ENCODE results near the gene ZMYM4.

Gene ZMYM4

DNA sequence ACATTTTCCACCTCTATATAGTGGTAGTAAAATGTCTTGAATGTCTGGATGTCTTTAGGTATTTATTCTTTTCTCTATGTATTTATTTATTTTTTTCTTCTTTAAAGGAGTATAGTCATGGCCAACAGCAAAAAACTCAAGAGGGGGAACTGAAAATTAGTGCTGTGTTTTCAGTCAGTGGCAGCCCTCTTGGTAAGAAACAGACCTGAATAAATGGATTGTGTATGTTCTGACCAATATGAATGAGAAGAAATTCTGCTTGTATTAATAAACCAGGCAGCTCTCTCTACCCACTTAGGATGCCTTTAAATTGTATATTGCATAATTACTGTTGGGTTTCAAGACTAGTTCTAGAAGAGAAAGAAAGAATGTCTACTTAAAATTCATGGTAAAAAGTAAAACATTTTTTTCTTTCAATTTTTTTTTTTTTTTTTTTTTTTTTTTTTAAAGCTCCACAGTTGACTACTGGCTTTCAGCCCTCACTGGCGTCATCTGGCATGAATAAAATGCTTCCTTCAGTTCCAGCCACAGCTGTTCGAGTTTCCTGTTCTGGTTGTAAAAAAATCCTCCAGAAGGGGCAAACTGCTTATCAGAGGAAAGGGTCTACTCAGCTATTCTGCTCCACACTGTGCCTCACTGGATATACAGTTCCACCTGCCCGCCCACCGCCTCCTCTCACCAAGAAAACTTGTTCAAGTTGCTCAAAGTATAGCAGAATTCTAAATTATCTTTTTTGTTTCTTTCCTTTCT, 101.6 kb downstream of the ZMYM4 start:
- ATAC-seq = peak; percentile 93
- TF ChIP-seq ZFP30 (CRISPR knock-in tag; IDR thresholded peaks at IDR 0.05) = no peak
- TF ChIP-seq, protein P1, sequence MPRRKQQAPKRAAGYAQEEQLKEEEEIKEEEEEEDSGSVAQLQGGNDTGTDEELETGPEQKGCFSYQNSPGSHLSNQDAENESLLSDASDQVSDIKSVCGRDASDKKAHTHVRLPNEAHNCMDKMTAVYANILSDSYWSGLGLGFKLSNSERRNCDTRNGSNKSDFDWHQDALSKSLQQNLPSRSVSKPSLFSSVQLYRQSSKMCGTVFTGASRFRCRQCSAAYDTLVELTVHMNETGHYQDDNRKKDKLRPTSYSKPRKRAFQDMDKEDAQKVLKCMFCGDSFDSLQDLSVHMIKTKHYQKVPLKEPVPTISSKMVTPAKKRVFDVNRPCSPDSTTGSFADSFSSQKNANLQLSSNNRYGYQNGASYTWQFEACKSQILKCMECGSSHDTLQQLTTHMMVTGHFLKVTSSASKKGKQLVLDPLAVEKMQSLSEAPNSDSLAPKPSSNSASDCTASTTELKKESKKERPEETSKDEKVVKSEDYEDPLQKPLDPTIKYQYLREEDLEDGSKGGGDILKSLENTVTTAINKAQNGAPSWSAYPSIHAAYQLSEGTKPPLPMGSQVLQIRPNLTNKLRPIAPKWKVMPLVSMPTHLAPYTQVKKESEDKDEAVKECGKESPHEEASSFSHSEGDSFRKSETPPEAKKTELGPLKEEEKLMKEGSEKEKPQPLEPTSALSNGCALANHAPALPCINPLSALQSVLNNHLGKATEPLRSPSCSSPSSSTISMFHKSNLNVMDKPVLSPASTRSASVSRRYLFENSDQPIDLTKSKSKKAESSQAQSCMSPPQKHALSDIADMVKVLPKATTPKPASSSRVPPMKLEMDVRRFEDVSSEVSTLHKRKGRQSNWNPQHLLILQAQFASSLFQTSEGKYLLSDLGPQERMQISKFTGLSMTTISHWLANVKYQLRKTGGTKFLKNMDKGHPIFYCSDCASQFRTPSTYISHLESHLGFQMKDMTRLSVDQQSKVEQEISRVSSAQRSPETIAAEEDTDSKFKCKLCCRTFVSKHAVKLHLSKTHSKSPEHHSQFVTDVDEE (CRISPR knock-in tag; IDR thresholded peaks at IDR 0.05) = no peak

DNA sequence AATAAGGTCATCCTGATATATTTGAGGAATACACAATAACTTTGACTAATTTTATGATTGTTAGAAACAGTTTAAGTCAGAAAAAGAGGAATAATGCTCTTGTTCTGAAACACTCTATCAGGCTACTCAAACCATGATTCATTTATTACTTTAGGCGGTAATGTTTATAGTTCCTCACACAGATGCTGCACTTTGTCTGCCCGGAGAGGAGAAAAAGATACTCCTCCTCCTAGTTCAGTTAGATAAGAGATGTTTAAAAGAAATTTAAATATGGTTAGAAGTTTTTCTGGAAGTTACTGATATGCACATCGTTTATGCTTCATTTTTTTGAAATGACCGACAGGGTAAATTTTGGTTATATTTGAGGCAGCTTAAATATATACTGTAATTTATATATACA, 103.0 kb downstream of the ZMYM4 start:
- TF ChIP-seq, protein P2, sequence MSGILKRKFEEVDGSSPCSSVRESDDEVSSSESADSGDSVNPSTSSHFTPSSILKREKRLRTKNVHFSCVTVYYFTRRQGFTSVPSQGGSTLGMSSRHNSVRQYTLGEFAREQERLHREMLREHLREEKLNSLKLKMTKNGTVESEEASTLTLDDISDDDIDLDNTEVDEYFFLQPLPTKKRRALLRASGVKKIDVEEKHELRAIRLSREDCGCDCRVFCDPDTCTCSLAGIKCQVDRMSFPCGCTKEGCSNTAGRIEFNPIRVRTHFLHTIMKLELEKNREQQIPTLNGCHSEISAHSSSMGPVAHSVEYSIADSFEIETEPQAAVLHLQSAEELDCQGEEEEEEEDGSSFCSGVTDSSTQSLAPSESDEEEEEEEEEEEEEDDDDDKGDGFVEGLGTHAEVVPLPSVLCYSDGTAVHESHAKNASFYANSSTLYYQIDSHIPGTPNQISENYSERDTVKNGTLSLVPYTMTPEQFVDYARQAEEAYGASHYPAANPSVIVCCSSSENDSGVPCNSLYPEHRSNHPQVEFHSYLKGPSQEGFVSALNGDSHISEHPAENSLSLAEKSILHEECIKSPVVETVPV (CRISPR knock-in tag; IDR thresholded peaks at IDR 0.05) = no peak
- no peak for TF ChIP-seq RARB (CRISPR knock-in tag; IDR thresholded peaks at IDR 0.05)
- TF ChIP-seq CSDC2 (CRISPR knock-in tag; IDR thresholded peaks at IDR 0.05) = no peak
- TF ChIP-seq ZC3H10 (CRISPR knock-in tag; IDR thresholded peaks at IDR 0.05) = no peak
- no peak for TF ChIP-seq SNAI2 (CRISPR knock-in tag; IDR thresholded peaks at IDR 0.05)
- TF ChIP-seq, protein P3, sequence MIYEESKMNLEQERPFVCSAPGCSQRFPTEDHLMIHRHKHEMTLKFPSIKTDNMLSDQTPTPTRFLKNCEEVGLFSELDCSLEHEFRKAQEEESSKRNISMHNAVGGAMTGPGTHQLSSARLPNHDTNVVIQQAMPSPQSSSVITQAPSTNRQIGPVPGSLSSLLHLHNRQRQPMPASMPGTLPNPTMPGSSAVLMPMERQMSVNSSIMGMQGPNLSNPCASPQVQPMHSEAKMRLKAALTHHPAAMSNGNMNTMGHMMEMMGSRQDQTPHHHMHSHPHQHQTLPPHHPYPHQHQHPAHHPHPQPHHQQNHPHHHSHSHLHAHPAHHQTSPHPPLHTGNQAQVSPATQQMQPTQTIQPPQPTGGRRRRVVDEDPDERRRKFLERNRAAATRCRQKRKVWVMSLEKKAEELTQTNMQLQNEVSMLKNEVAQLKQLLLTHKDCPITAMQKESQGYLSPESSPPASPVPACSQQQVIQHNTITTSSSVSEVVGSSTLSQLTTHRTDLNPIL (CRISPR knock-in tag; IDR thresholded peaks at IDR 0.05; ENCODE audit: low read depth) = no peak
- no peak for TF ChIP-seq PPARA (CRISPR knock-in tag; IDR thresholded peaks at IDR 0.05; ENCODE audit: borderline replicate concordance)
- no peak for TF ChIP-seq ZNF8 (CRISPR knock-in tag; IDR thresholded peaks at IDR 0.05)
- TF ChIP-seq, protein P4, sequence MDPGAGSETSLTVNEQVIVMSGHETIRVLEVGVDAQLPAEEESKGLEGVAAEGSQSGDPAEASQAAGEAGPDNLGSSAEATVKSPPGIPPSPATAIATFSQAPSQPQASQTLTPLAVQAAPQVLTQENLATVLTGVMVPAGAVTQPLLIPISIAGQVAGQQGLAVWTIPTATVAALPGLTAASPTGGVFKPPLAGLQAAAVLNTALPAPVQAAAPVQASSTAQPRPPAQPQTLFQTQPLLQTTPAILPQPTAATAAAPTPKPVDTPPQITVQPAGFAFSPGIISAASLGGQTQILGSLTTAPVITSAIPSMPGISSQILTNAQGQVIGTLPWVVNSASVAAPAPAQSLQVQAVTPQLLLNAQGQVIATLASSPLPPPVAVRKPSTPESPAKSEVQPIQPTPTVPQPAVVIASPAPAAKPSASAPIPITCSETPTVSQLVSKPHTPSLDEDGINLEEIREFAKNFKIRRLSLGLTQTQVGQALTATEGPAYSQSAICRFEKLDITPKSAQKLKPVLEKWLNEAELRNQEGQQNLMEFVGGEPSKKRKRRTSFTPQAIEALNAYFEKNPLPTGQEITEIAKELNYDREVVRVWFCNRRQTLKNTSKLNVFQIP (CRISPR knock-in tag; IDR thresholded peaks at IDR 0.05; ENCODE audit: borderline replicate concordance, low read depth) = no peak
- TF ChIP-seq ZNF565 (CRISPR knock-in tag; conservative IDR thresholded peaks at IDR 0.05; ENCODE audit: low read depth) = no peak
- TF ChIP-seq BACH2 (CRISPR knock-in tag; IDR thresholded peaks at IDR 0.05; ENCODE audit: borderline replicate concordance) = no peak
- TF ChIP-seq GLIS3 (CRISPR knock-in tag; IDR thresholded peaks at IDR 0.05) = no peak
- no peak for TF ChIP-seq TOX (CRISPR knock-in tag; IDR thresholded peaks at IDR 0.05; ENCODE audit: borderline replicate concordance)
- no peak for TF ChIP-seq TCF4 (CRISPR knock-in tag; IDR thresholded peaks at IDR 0.05; ENCODE audit: borderline replicate concordance)
- no peak for TF ChIP-seq ARNTL (CRISPR knock-in tag; IDR thresholded peaks at IDR 0.05; ENCODE audit: borderline replicate concordance, low read depth)
- ATAC-seq = no peak

DNA sequence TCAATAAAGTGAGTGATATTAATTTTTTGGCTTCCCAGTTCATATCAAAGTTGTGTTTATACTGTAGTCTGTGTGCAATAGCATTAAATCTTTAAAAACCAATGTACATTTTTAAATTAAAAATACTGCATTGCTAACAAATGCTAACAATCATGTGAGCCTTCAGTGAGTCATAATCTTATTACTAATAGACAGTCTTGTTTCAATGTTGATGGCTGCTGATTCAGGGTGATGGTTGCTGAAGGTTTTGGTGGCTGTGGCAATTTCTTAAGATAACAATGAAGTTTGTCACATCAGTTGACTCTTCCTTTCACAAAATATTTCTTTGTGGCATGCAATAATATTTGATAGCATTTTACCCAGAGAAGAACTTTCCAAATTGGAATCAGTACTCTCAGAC, 109.0 kb downstream of the ZMYM4 start:
- 0 out of 3 replicates have a peak, but pooled peaks have one; percentile 21 for ATAC-seq
- TF ChIP-seq ESRRG (CRISPR knock-in tag; IDR thresholded peaks at IDR 0.05) (no peak), ZNF70 (CRISPR knock-in tag; IDR thresholded peaks at IDR 0.05) (no peak), ZFP3 (CRISPR knock-in tag; IDR thresholded peaks at IDR 0.05) (no peak), SNAI2 (CRISPR knock-in tag; IDR thresholded peaks at IDR 0.05) (no peak), TCF4 (CRISPR knock-in tag; IDR thresholded peaks at IDR 0.05; ENCODE audit: borderline replicate concordance) (no peak), ISL1 (CRISPR knock-in tag; IDR thresholded peaks at IDR 0.05) (no peak), ZC3H10 (CRISPR knock-in tag; IDR thresholded peaks at IDR 0.05) (no peak), TOX (CRISPR knock-in tag; IDR thresholded peaks at IDR 0.05; ENCODE audit: borderline replicate concordance) (no peak), BACH2 (CRISPR knock-in tag; IDR thresholded peaks at IDR 0.05; ENCODE audit: borderline replicate concordance) (no peak), ARNTL (CRISPR knock-in tag; IDR thresholded peaks at IDR 0.05; ENCODE audit: borderline replicate concordance, low read depth) (no peak)
- TF ChIP-seq, protein P1 (CRISPR knock-in tag; IDR thresholded peaks at IDR 0.05) = no peak
- TF ChIP-seq, protein P2 (CRISPR knock-in tag; IDR thresholded peaks at IDR 0.05) = no peak
- TF ChIP-seq, protein P5, sequence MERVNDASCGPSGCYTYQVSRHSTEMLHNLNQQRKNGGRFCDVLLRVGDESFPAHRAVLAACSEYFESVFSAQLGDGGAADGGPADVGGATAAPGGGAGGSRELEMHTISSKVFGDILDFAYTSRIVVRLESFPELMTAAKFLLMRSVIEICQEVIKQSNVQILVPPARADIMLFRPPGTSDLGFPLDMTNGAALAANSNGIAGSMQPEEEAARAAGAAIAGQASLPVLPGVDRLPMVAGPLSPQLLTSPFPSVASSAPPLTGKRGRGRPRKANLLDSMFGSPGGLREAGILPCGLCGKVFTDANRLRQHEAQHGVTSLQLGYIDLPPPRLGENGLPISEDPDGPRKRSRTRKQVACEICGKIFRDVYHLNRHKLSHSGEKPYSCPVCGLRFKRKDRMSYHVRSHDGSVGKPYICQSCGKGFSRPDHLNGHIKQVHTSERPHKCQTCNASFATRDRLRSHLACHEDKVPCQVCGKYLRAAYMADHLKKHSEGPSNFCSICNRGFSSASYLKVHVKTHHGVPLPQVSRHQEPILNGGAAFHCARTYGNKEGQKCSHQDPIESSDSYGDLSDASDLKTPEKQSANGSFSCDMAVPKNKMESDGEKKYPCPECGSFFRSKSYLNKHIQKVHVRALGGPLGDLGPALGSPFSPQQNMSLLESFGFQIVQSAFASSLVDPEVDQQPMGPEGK (CRISPR knock-in tag; IDR thresholded peaks at IDR 0.05; ENCODE audit: borderline replicate concordance) = no peak

Measured in SK-N-SH treated with all-trans-retinoic acid at 6 μM for 48 hours (cell line).